Left lung (tissue), 10 donors: ENCODE data around the gene SPIB. TPM values are rescaled to one million over a fixed set of nuclear protein-coding genes. Genes with fewer than 3 reads are reported as not detected.

Experiments used
- ATAC-seq: fragments of 200-7000 bp; cut with Tn5 transposase; one replicate; pipeline ENCODE4 v1.9.1; 2020; ENCODE audit warnings: moderate library complexity
- DNase-seq, 4 donors: peaks; one replicate each; pipeline ENCODE4 v3.0.0-alpha.2; 2013 to 2020
- H3K27ac ChIP-seq, 2 donors: fragments of 200-600 bp; sonication (generic) in 1 of 2; one replicate each; pipeline versions ENCODE4 v1.5.0 to v1.8.0; 2020 to 2021
- H3K27me3 ChIP-seq, 2 donors: fragments of 200-600 bp; sonication (generic) in 1 of 2; one replicate each; pipeline versions ENCODE4 v1.5.0 to v1.8.0; 2020 to 2021
- H3K36me3 ChIP-seq, 2 donors: fragments of 200-600 bp; sonication (generic) in 1 of 2; one replicate each; pipeline versions ENCODE4 v1.5.0 to v1.8.0; 2020 to 2021
- H3K4me1 ChIP-seq, 2 donors: fragments of 200-600 bp; one replicate each; pipeline ENCODE4 v1.8.0; 2021
- H3K4me3 ChIP-seq, 2 donors: fragments of 200-600 bp; sonication (generic) in 1 of 2; one replicate each; pipeline versions ENCODE4 v1.5.0 to v1.8.0; 2020 to 2021; ENCODE audit warnings: mild to moderate bottlenecking in 1 of 2
- H3K9me3 ChIP-seq, 2 donors: fragments of 200-600 bp; sonication (generic) in 1 of 2; one replicate each; pipeline versions ENCODE4 v1.5.0 to v1.8.0; 2020 to 2021
- CTCF ChIP-seq, 2 donors: fragments of 200-600 bp; sonication (generic) in 1 of 2; IDR thresholded peaks; one replicate each; pipeline versions ENCODE4 v1.5.0 to v1.8.0; 2021; ENCODE audit warnings: antibody characterized with exemption in 2 of 2
- intact Hi-C, 2 donors: fragments of 100-400 bp; cut with DNase I; formaldehyde crosslinking; loops; one replicate each; pipeline versions ENCODE4 v1.11.2 to v1.14.2; 2022
- polyA plus RNA-seq, 6 donors: library from polyadenylated mRNA; unstranded; fragments of 120-200 nt; gene quantifications; one replicate each; pipeline ENCODE4 v1.2.1, GENCODE V29; 2013; ENCODE audit not compliant: insufficient read length in 6 of 6
- total RNA-seq, 2 donors: library from RNA; stranded (reverse); fragmentation: NEBNext Ultra II Directional; extraction: Animal tissue kit (Norgen Biotek cat#: 25700); gene quantifications; one replicate each; pipeline ENCODE4 v1.2.1, GENCODE V29; 2021
- donor health status: DM: no; HTN: yes; CAD: no.
- donor health status: DM: no; HTN: no; CAD: no.

Gene SPIB
- total and polyA plus RNA-seq, 8 donors, result 0.28 to 0.66 (median 0.51) TPM

- peaks cover 0 to 6% of the 10 kb centered on the region in 2 donors for H3K27me3 ChIP-seq
- no peak for ATAC-seq
- intact Hi-C loops, result loop anchor here in 1 of 2 donors (10.0 kb wide), 1 partner anchor 48 kb away; the partner anchor contains the start of gene NAPSA
Measured at GRCh38 chr19:50412419-50412818, 6.3 kb upstream of the SPIB start.

GRCh38 chr19:50413096-50413495, 5.6 kb upstream of the SPIB start:
- no peak for TF ChIP-seq CTCF (IDR thresholded peaks at IDR 0.05)
- Histone ChIP-seq H3K4me3 (no peak overlapping the region), H3K4me1 (peaks cover 0 to 24% of the 10 kb centered on the region in 2 donors), H3K9me3 (no peaks in the 10 kb centered on the region), H3K27me3 (peaks cover 2 to 12% of the 10 kb centered on the region in 2 donors), H3K27ac (no peak overlapping the region), H3K36me3 (peaks cover 0 to 41% of the 10 kb centered on the region in 2 donors)
- no peak for DNase-seq
- intact Hi-C loops, result loop anchor here in 1 of 2 donors (10.0 kb wide), 1 partner anchor 48 kb away; the partner anchor contains the start of gene NAPSA
- no peak for ATAC-seq

More at GRCh38 chr19:50412419-50412818, 6.3 kb upstream of the SPIB start:
- no peak overlapping the region for H3K4me3 ChIP-seq
- H3K27ac ChIP-seq, result no peak overlapping the region
- H3K36me3 ChIP-seq, result peaks cover 0 to 48% of the 10 kb centered on the region in 2 donors
- no peak for DNase-seq
- H3K9me3 ChIP-seq, result no peaks in the 10 kb centered on the region
- TF ChIP-seq CTCF (IDR thresholded peaks at IDR 0.05), result no peak
- H3K4me1 ChIP-seq, result peaks cover 0 to 22% of the 10 kb centered on the region in 2 donors

DNA sequence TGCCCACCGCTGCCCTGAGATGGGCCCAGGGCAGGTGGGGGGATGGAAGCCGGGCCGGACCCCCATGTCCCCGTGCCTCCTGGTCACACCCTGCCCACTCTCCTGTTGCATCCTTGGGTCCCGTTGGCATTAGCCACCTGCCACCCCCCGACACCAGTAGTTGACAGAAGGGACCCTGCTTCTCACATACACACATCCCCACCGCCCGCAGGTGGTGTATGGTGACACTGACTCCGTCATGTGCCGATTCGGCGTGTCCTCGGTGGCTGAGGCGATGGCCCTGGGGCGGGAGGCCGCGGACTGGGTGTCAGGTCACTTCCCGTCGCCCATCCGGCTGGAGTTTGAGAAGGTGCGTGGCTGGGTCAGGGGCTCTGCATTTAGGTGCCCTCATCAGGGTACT, 5.2 kb upstream of the SPIB start:
- no peak overlapping the region for H3K27ac ChIP-seq
- DNase-seq, result no peak
- peaks cover 0 to 28% of the 10 kb centered on the region in 2 donors for H3K4me1 ChIP-seq
- intact Hi-C loops, result loop anchor here in 1 of 2 donors (10.0 kb wide), 1 partner anchor 49 kb away; the partner anchor contains the start of gene NAPSA
- ATAC-seq, result no peak
- no peak overlapping the region for H3K4me3 ChIP-seq
- no peaks in the 10 kb centered on the region for H3K9me3 ChIP-seq
- peaks cover 0 to 36% of the 10 kb centered on the region in 2 donors for H3K36me3 ChIP-seq
- TF ChIP-seq CTCF (IDR thresholded peaks at IDR 0.05), result no peak
- peaks cover 5 to 17% of the 10 kb centered on the region in 2 donors for H3K27me3 ChIP-seq

DNA sequence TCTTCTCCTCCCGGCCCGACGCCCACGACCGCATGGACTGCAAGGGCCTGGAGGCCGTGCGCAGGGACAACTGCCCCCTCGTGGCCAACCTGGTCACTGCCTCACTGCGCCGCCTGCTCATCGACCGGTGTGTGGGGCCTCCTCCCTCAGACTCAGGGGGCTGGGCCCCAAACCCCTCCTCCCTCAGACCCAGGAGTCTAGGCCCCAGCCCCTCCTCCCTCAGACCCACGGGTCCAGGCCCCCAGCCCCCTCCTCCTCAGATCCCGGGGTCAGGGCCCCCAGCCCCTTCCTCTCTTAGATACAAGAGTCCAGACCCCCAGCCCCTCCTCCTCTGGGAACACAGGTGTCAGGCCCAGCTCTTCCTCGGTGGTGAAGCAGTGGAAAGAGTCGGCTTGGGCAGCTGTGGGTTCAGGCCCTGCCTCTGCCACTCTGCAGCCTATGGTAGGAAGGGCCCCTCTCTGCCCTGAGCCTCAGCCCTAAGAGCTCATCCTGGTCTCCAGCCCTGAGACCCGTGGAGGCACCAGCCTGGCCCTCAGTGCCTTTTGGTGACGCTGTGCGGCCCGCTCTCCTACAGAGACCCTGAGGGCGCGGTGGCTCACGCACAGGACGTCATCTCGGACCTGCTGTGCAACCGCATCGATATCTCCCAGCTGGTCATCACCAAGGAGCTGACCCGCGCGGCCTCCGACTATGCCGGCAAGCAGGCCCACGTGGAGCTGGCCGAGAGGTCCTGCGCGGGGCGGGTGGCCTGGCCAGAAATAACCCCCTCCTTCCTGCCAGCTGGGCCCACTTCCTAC, 3.7 kb upstream of the SPIB start:
- peaks cover 0 to 32% of the 10 kb centered on the region in 2 donors for H3K4me1 ChIP-seq
- ATAC-seq, result peak; percentile 92
- peaks cover 18 to 32% of the 10 kb centered on the region in 2 donors for H3K27me3 ChIP-seq
- intact Hi-C loops, result loop anchor here in 1 of 2 donors (10.0 kb wide), 1 partner anchor 50 kb away; the partner anchor contains the start of gene NAPSA
- peaks cover 0 to 21% of the 10 kb centered on the region in 2 donors for H3K36me3 ChIP-seq
- H3K27ac ChIP-seq, result no peak overlapping the region
- DNase-seq, result peak; percentile 33 to 96 (median 74)
- peak overlapping the region in 1 of 2 donors; percentile 17 for H3K4me3 ChIP-seq
- TF ChIP-seq CTCF (IDR thresholded peaks at IDR 0.05), result peak; percentile 90 to 94
- H3K9me3 ChIP-seq, result no peaks in the 10 kb centered on the region

GRCh38 chr19:50415661-50416033, 3.1 kb upstream of the SPIB start:
- no peak overlapping the region for H3K27ac ChIP-seq
- TF ChIP-seq CTCF (IDR thresholded peaks at IDR 0.05), result no peak

More at GRCh38 chr19:50415661-50416033, 3.1 kb upstream of the SPIB start:
- H3K4me1 ChIP-seq, result peaks cover 0 to 32% of the 10 kb centered on the region in 2 donors
- peaks cover 18 to 36% of the 10 kb centered on the region in 2 donors for H3K27me3 ChIP-seq
- H3K36me3 ChIP-seq, result peaks cover 0 to 17% of the 10 kb centered on the region in 2 donors
- no peaks in the 10 kb centered on the region for H3K9me3 ChIP-seq
- peak; percentile 54 for ATAC-seq
- peak in 2 of 4 donors; percentile 77 to 89 for DNase-seq
- H3K4me3 ChIP-seq, result peak overlapping the region in 1 of 2 donors; percentile 17
- intact Hi-C loops, result loop anchor here in 1 of 2 donors (10.0 kb wide), 1 partner anchor 51 kb away; the partner anchor contains the start of gene NAPSA
